ENCODE data around the gene STX1B.
"Not testable (repeated sequence)": the region's sequence is repeated elsewhere in the genome, so short reads cannot be mapped to it uniquely, and the experiment has no call there.

Gene STX1B

GRCh38 chr16:31013292-31013691 lies 2.9 kb upstream of the STX1B start:
- DNase-seq (ENCODE audit: low spot score) = not testable (repeated sequence)

GRCh38 chr16:31011815-31012214 lies 1.4 kb upstream of the STX1B start:
- not testable (repeated sequence) for DNase-seq (ENCODE audit: low spot score)

GRCh38 chr16:31009894-31010584 lies 399 bp downstream of the STX1B start:
- no peak for DNase-seq (ENCODE audit: low spot score)

GRCh38 chr16:31009120-31009519 lies 1.3 kb downstream of the STX1B start:
- no peak for DNase-seq (ENCODE audit: low spot score)

- no peak for DNase-seq (ENCODE audit: low spot score)
Measured at GRCh38 chr16:31008551-31008950, 1.9 kb downstream of the STX1B start.

GRCh38 chr16:31008149-31008548 lies 2.3 kb downstream of the STX1B start:
- DNase-seq (ENCODE audit: low spot score) = no peak

GRCh38 chr16:31007684-31008083 lies 2.8 kb downstream of the STX1B start:
- DNase-seq (ENCODE audit: low spot score) = no peak

- no peak for DNase-seq (ENCODE audit: low spot score)
Measured at GRCh38 chr16:31006589-31006988, 3.8 kb downstream of the STX1B start.

GRCh38 chr16:31006086-31006385 lies 4.4 kb downstream of the STX1B start:
- no peak for DNase-seq (ENCODE audit: low spot score)

- DNase-seq (ENCODE audit: low spot score) = no peak
Measured at GRCh38 chr16:31005350-31006085, 4.9 kb downstream of the STX1B start.

- no peak for DNase-seq (ENCODE audit: low spot score)
Measured at GRCh38 chr16:31004658-31005057, 5.8 kb downstream of the STX1B start.

- no peak for DNase-seq (ENCODE audit: low spot score)
Measured at GRCh38 chr16:31003744-31004143, 6.7 kb downstream of the STX1B start.

GRCh38 chr16:31002862-31003341 lies 7.5 kb downstream of the STX1B start:
- DNase-seq (ENCODE audit: low spot score) = no peak

- DNase-seq (ENCODE audit: low spot score) = no peak
Measured at GRCh38 chr16:31002250-31002700, 8.2 kb downstream of the STX1B start.

- no peak for DNase-seq (ENCODE audit: low spot score)
Measured at GRCh38 chr16:31001507-31002249, 8.8 kb downstream of the STX1B start.

- DNase-seq (ENCODE audit: low spot score) = no peak
Measured at GRCh38 chr16:31000671-31001382, 9.6 kb downstream of the STX1B start.

GRCh38 chr16:30998852-30999761 lies 11.3 kb downstream of the STX1B start:
- no peak for DNase-seq (ENCODE audit: low spot score)

- no peak for DNase-seq (ENCODE audit: low spot score)
Measured at GRCh38 chr16:30997725-30998711, 12.4 kb downstream of the STX1B start.

- peak; percentile 85 for DNase-seq (ENCODE audit: low spot score)
Measured at GRCh38 chr16:30996985-30997724, 13.3 kb downstream of the STX1B start.

Data from left forelimb (tissue), 1 donor.